Prostate gland (tissue), 2 donors: ENCODE results near the gene ZNF775. TPM values are rescaled to one million over a fixed set of nuclear protein-coding genes. Genes with fewer than 3 reads are reported as not detected.

Source experiments
- DNase-seq: peaks from one replicate; pipeline ENCODE4 v3.0.0-alpha.2; 2019; ENCODE audit warnings: low spot score
- H3K27ac ChIP-seq, 2 donors: fragments of 200-600 bp; sonication (generic); 2 replicates each; pipeline ENCODE4 v1.5.1; 2017 to 2019
- H3K27me3 ChIP-seq: fragments of 200-600 bp; sonication (generic); replicated peaks from 2 replicates; pipeline ENCODE4 v1.5.1; 2019; ENCODE audit not compliant: insufficient read depth
- H3K36me3 ChIP-seq, 2 donors: fragments of 200-600 bp; sonication (generic); 1 replicate in 1 of 2; 2 replicates in 1 of 2; pipeline versions ENCODE4 v1.5.1 to v1.8.1; 2017 to 2019
- H3K4me1 ChIP-seq: fragments of 200-600 bp; sonication (generic); replicated peaks from 2 replicates; pipeline ENCODE4 v1.5.1; 2019
- H3K4me3 ChIP-seq, 2 donors: fragments of 200-600 bp; sonication (generic); 2 replicates each; pipeline ENCODE4 v1.5.1; 2017 to 2019
- H3K9me3 ChIP-seq: fragments of 200-600 bp; sonication (generic); 2 replicates; pipeline ENCODE4 v1.5.1; 2017
- POLR2A ChIP-seq: fragments of 450-650 bp; IDR thresholded peaks from one replicate; pipeline ENCODE4 v1.6.1; 2016; ENCODE audit warnings: antibody characterized with exemption, mild to moderate bottlenecking
- POLR2AphosphoS5 ChIP-seq: sonication (generic); formaldehyde crosslinking; IDR thresholded peaks from one replicate; pipeline ENCODE4 v1.6.1; 2017; ENCODE audit warnings: antibody characterized with exemption
- WGBS: methylation state at CpG from one replicate; pipeline ENCODE4 v1.1.5; 2018; 5-methylcytosine and 5-hydroxymethylcytosine counted together
- intact Hi-C: fragments of 100-400 bp; cut with DNase I; formaldehyde crosslinking; loops from one replicate; pipeline ENCODE4 v1.14.2; 2022
- total RNA-seq, 2 donors: library from RNA; depleted of rRNA; stranded (reverse); fragments of >200 nt; gene quantifications; one replicate each; pipeline ENCODE4 v1.1.0, GENCODE V29; 2016
- TF ChIP-seq, protein P1 (sequence below), 4 experiments: fragments of 200-600 bp in 2 of 4; fragments of 450-650 bp in 2 of 4; sonication (generic) in 2 of 4; IDR thresholded peaks; 1 replicate in 3 of 4; 2 replicates in 1 of 4; pipeline ENCODE4 v1.5.1; 2016 to 2019; ENCODE audit warnings: antibody characterized with exemption in 4 of 4, mild to moderate bottlenecking in 2 of 4, moderate library complexity in 2 of 4

The ZNF775 gene
- total RNA-seq, 2 donors from 2014 or later = 14.4 to 14.8 TPM

- H3K27ac ChIP-seq = no peak overlapping the region
- no peaks in the 10 kb centered on the region for H3K36me3 ChIP-seq
- H3K4me1 ChIP-seq = no peaks in the 10 kb centered on the region
- intact Hi-C loops = no loop called here
- WGBS = 78% methylated on average over 1 of the region's 1 CpG
- H3K9me3 ChIP-seq = no peaks in the 10 kb centered on the region
- no peak overlapping the region for H3K4me3 ChIP-seq
- peaks cover 2% of the 10 kb centered on the region for H3K27me3 ChIP-seq
- TF ChIP-seq, protein P1, sequence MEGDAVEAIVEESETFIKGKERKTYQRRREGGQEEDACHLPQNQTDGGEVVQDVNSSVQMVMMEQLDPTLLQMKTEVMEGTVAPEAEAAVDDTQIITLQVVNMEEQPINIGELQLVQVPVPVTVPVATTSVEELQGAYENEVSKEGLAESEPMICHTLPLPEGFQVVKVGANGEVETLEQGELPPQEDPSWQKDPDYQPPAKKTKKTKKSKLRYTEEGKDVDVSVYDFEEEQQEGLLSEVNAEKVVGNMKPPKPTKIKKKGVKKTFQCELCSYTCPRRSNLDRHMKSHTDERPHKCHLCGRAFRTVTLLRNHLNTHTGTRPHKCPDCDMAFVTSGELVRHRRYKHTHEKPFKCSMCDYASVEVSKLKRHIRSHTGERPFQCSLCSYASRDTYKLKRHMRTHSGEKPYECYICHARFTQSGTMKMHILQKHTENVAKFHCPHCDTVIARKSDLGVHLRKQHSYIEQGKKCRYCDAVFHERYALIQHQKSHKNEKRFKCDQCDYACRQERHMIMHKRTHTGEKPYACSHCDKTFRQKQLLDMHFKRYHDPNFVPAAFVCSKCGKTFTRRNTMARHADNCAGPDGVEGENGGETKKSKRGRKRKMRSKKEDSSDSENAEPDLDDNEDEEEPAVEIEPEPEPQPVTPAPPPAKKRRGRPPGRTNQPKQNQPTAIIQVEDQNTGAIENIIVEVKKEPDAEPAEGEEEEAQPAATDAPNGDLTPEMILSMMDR (IDR thresholded peaks at IDR 0.05) = no peak
- TF ChIP-seq POLR2AphosphoS5 = no peak
- no peak for TF ChIP-seq POLR2A
- DNase-seq = no peak
Measured at GRCh38 chr7:150345012-150345411, 34.1 kb upstream of the ZNF775 start.

GRCh38 chr7:150346922-150347321, 32.2 kb upstream of the ZNF775 start:
- DNase-seq = no peak
- no peak overlapping the region for H3K27ac ChIP-seq
- TF ChIP-seq, protein P1 (IDR thresholded peaks at IDR 0.05) = no peak
- TF ChIP-seq POLR2A = no peak
- no peak for TF ChIP-seq POLR2AphosphoS5
- H3K36me3 ChIP-seq = no peaks in the 10 kb centered on the region
- no peaks in the 10 kb centered on the region for H3K4me1 ChIP-seq
- whole genome bisulfite sequencing = 88% methylated on average over 5 of the region's 5 CpGs
- peaks cover 2% of the 10 kb centered on the region for H3K27me3 ChIP-seq
- H3K4me3 ChIP-seq = no peak overlapping the region
- no peaks in the 10 kb centered on the region for H3K9me3 ChIP-seq
- intact Hi-C loops = no loop called here

GRCh38 chr7:150351587-150352194, 27.4 kb upstream of the ZNF775 start:
- Histone ChIP-seq H3K27ac (no peak overlapping the region), H3K36me3 (no peaks in the 10 kb centered on the region), H3K4me1 (no peaks in the 10 kb centered on the region), H3K4me3 (no peak overlapping the region), H3K9me3 (no peaks in the 10 kb centered on the region), H3K27me3 (no peaks in the 10 kb centered on the region)
- no peak for DNase-seq
- TF ChIP-seq, protein P1 (IDR thresholded peaks at IDR 0.05) = no peak
- TF ChIP-seq POLR2AphosphoS5 (no peak), POLR2A (no peak)
- intact Hi-C loops = no loop called here
- WGBS = 57% methylated on average over 8 of the region's 8 CpGs

GRCh38 chr7:150355666-150356059, 23.5 kb upstream of the ZNF775 start:
- Histone ChIP-seq H3K36me3 (no peaks in the 10 kb centered on the region), H3K4me1 (no peaks in the 10 kb centered on the region), H3K4me3 (no peak overlapping the region), H3K9me3 (no peaks in the 10 kb centered on the region), H3K27me3 (no peaks in the 10 kb centered on the region), H3K27ac (peak overlapping the region; percentile 72 to 79)
- 89% methylated on average over 1 of the region's 1 CpG for WGBS
- intact Hi-C loops = no loop called here
- DNase-seq = no peak
- TF ChIP-seq POLR2A (no peak), POLR2AphosphoS5 (no peak)
- TF ChIP-seq, protein P1 (IDR thresholded peaks at IDR 0.05) = no peak

GRCh38 chr7:150356265-150356897, 22.7 kb upstream of the ZNF775 start:
- 41% methylated on average over 6 of the region's 6 CpGs for WGBS
- H3K27ac ChIP-seq = peak overlapping the region in 1 of 2 donors; percentile 79
- no peaks in the 10 kb centered on the region for H3K9me3 ChIP-seq
- DNase-seq = no peak
- H3K4me1 ChIP-seq = no peaks in the 10 kb centered on the region
- TF ChIP-seq, protein P1 (IDR thresholded peaks at IDR 0.05) = peak; percentile 43 to 47 (median 45)
- TF ChIP-seq POLR2A = no peak
- H3K36me3 ChIP-seq = no peaks in the 10 kb centered on the region
- intact Hi-C loops = no loop called here
- no peak overlapping the region for H3K4me3 ChIP-seq
- H3K27me3 ChIP-seq = no peaks in the 10 kb centered on the region
